ENCODE results near the gene PC. TPM values are rescaled to one million over a fixed set of nuclear protein-coding genes. Genes with fewer than 3 reads are reported as not detected.

Gene PC
- total and polyA plus RNA-seq, 9 of the 15 experiments (the other 6 are each of a cell fraction or from before 2014, with no cell fraction given) = 0.94 to 38.0 (median 8.7) TPM

DNA sequence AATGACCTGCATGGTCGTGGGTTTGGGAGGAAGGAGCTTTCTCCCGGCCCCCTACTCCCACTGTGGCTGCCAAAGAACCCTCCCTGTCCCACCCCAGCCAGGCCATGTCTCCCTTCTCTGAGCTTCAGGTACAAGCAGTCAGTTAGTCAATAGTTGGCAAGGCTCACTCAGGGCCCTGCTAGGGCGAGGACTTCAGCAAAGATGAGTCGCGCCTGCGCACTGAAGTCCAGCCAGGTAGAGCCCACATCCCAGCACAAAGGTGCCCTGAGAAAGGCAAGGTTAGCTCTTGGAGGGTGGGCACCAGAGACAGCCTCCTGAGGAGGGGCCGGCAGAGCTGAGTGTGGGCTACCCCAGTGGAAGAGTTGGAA lies 28.0 kb upstream of the PC start:
- H3K79me2 ChIP-seq (ENCODE audit: control insufficient read depth, insufficient read depth, low read length) = no peaks in the 10 kb centered on the region
- no peak overlapping the region for H2AFZ ChIP-seq (ENCODE audit: low read depth, low read length)
- no peaks in the 10 kb centered on the region for H3K27me3 ChIP-seq (ENCODE audit: control insufficient read depth in 2 of 2, insufficient read depth in 2 of 2, low read length in 2 of 2)
- no peaks in the 10 kb centered on the region for H4K20me1 ChIP-seq (replicated peaks; ENCODE audit: control insufficient read depth, insufficient read depth, low read length)
- ATAC-seq (no peak), DNase-seq (ENCODE audit: extremely low read depth in 1 of 4, low spot score in 3 of 4) (no peak), FAIRE-seq (no peak)
- no peak overlapping the region for H3K4me3 ChIP-seq
- H3K9me3 ChIP-seq (replicated peaks; ENCODE audit: control insufficient read depth, insufficient read depth, low read depth, low read length) = no peaks in the 10 kb centered on the region
- ChIA-PET CTCF (ENCODE audit: low intra/inter-chr PET ratio) (no interaction called here), POLR2A (interaction anchor here (0.6 to 1.0 kb wide), 3 partner anchors 9 to 125 kb away, joined by 3 to 5 read pairs (median 4); no protein-coding TSS in a partner anchor)
- no TSS peak for BruUV-seq (replicated peaks)
- in situ Hi-C loops (cut with MboI) (no loop called here), intact Hi-C loops (cut with micrococcal nuclease) (no loop called here)
- H3K9me1 ChIP-seq (ENCODE audit: control insufficient read depth, insufficient read depth, low read length) = no peaks in the 10 kb centered on the region
- 0 out of 4 replicates have a peak overlapping the region, but pooled peaks of 1 of the 2 experiments have one; percentile 40 for H3K9ac ChIP-seq (ENCODE audit: insufficient read depth in 1 of 2, low read depth in 2 of 2, low read length in 2 of 2)
- H3K27ac ChIP-seq (ENCODE audit: extremely low read depth, low read depth, low read length) = no peak overlapping the region
- no peak overlapping the region for H3K4me2 ChIP-seq (ENCODE audit: insufficient read depth, low read length)
- WGBS (ENCODE audit: insufficient coverage, low coverage, missing lambda C conversion rate) = 62% methylated on average over 5 of the region's 7 CpGs
- no peak for TF ChIP-seq SETDB1 (IDR thresholded peaks at IDR 0.05; ENCODE audit: low read length)
- peaks cover 2 to 9% of the 10 kb centered on the region in 2 experiments; a peak in 4 of 5 replicates for H3K4me1 ChIP-seq (replicated peaks in 1 of 2; ENCODE audit: control insufficient read depth in 2 of 2, insufficient read depth in 2 of 2, low read length in 2 of 2)
- H3K36me3 ChIP-seq (ENCODE audit: control insufficient read depth, insufficient read depth, low read length) = no peaks in the 10 kb centered on the region

GRCh38 chr11:66985508-66986177 lies 27.5 kb upstream of the PC start:
- 22% methylated on average over 8 of the region's 8 CpGs for WGBS (ENCODE audit: insufficient coverage, low coverage, missing lambda C conversion rate)
- TF ChIP-seq, protein P1, sequence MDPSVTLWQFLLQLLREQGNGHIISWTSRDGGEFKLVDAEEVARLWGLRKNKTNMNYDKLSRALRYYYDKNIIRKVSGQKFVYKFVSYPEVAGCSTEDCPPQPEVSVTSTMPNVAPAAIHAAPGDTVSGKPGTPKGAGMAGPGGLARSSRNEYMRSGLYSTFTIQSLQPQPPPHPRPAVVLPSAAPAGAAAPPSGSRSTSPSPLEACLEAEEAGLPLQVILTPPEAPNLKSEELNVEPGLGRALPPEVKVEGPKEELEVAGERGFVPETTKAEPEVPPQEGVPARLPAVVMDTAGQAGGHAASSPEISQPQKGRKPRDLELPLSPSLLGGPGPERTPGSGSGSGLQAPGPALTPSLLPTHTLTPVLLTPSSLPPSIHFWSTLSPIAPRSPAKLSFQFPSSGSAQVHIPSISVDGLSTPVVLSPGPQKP (CRISPR knock-in tag; IDR thresholded peaks at IDR 0.05) = no peak
- TF ChIP-seq HMGN3 (IDR thresholded peaks at IDR 0.05; ENCODE audit: borderline replicate concordance, extremely low read depth, insufficient read length, low read depth, low read length) (no peak), ZNF609 (CRISPR knock-in tag; IDR thresholded peaks at IDR 0.05; ENCODE audit: borderline replicate concordance) (no peak), TEAD2 (tag; IDR thresholded peaks at IDR 0.05) (no peak), RBM25 (IDR thresholded peaks at IDR 0.05; ENCODE audit: low read depth, low read length, severe bottlenecking) (peak; percentile 9), ZKSCAN3 (CRISPR knock-in tag; IDR thresholded peaks at IDR 0.05) (no peak), ZNF253 (CRISPR knock-in tag; conservative IDR thresholded peaks at IDR 0.05) (no peak), HMG20A (CRISPR knock-in tag; conservative IDR thresholded peaks at IDR 0.05) (no peak)

More at GRCh38 chr11:66985508-66986177, 27.5 kb upstream of the PC start:
- no peaks in the 10 kb centered on the region for H4K20me1 ChIP-seq (replicated peaks; ENCODE audit: control insufficient read depth, insufficient read depth, low read length)
- H3K27ac ChIP-seq (ENCODE audit: extremely low read depth, low read depth, low read length) = no peak overlapping the region
- H3K36me3 ChIP-seq (ENCODE audit: control insufficient read depth, insufficient read depth, low read length) = no peaks in the 10 kb centered on the region
- no peak overlapping the region for H2AFZ ChIP-seq (ENCODE audit: low read depth, low read length)
- peaks cover 2 to 9% of the 10 kb centered on the region in 2 experiments; a peak in 4 of 5 replicates for H3K4me1 ChIP-seq (replicated peaks in 1 of 2; ENCODE audit: control insufficient read depth in 2 of 2, insufficient read depth in 2 of 2, low read length in 2 of 2)
- no peak overlapping the region for H3K4me2 ChIP-seq (ENCODE audit: insufficient read depth, low read length)
- H3K9ac ChIP-seq (ENCODE audit: insufficient read depth in 1 of 2, low read depth in 2 of 2, low read length in 2 of 2) = peak overlapping the region in 1 of 2 experiments; percentile 40; a peak in 1 of 4 replicates
- DNase-seq (ENCODE audit: extremely low read depth in 1 of 4, low spot score in 3 of 4) = no peak
- ATAC-seq = no peak
- H3K9me1 ChIP-seq (ENCODE audit: control insufficient read depth, insufficient read depth, low read length) = no peaks in the 10 kb centered on the region
- ChIA-PET POLR2A (interaction anchor here (0.8 to 1.0 kb wide), 2 partner anchors 16 to 38 kb away, joined by 4 read pairs; no protein-coding TSS in a partner anchor), CTCF (ENCODE audit: low intra/inter-chr PET ratio) (no interaction called here)
- in situ Hi-C loops (cut with MboI) = no loop called here
- FAIRE-seq = no peak
- no peaks in the 10 kb centered on the region for H3K27me3 ChIP-seq (ENCODE audit: control insufficient read depth in 2 of 2, insufficient read depth in 2 of 2, low read length in 2 of 2)
- H3K9me3 ChIP-seq (replicated peaks; ENCODE audit: control insufficient read depth, insufficient read depth, low read depth, low read length) = no peaks in the 10 kb centered on the region
- no TSS peak for BruUV-seq (replicated peaks)
- no peak overlapping the region for H3K4me3 ChIP-seq
- no peaks in the 10 kb centered on the region for H3K79me2 ChIP-seq (ENCODE audit: control insufficient read depth, insufficient read depth, low read length)
- intact Hi-C loops (cut with micrococcal nuclease) = no loop called here
